Coronary artery (tissue), 2 donors: ENCODE data around the gene DHDH.
A peak's percentile ranks its signal among the peaks of the same experiment; 100 is the strongest.

Experiments
- DNase-seq: peaks from one replicate; pipeline ENCODE4 v3.0.0-alpha.2; 2017; ENCODE audit warnings: low spot score
- H3K27ac ChIP-seq, 2 donors: fragments of 200-600 bp; sonication (generic); one replicate each; pipeline ENCODE4 v1.5.1; 2016 to 2019
- H3K4me3 ChIP-seq: fragments of 200-600 bp; sonication (generic); 2 replicates; pipeline ENCODE4 v1.5.1; 2016; ENCODE audit warnings: mild to moderate bottlenecking, moderate library complexity
- TF ChIP-seq, protein P1 (sequence below): fragments of 200-600 bp; sonication (generic); IDR thresholded peaks from one replicate; pipeline ENCODE4 v1.5.1; 2019; ENCODE audit warnings: antibody characterized with exemption

DHDH gene

DNA sequence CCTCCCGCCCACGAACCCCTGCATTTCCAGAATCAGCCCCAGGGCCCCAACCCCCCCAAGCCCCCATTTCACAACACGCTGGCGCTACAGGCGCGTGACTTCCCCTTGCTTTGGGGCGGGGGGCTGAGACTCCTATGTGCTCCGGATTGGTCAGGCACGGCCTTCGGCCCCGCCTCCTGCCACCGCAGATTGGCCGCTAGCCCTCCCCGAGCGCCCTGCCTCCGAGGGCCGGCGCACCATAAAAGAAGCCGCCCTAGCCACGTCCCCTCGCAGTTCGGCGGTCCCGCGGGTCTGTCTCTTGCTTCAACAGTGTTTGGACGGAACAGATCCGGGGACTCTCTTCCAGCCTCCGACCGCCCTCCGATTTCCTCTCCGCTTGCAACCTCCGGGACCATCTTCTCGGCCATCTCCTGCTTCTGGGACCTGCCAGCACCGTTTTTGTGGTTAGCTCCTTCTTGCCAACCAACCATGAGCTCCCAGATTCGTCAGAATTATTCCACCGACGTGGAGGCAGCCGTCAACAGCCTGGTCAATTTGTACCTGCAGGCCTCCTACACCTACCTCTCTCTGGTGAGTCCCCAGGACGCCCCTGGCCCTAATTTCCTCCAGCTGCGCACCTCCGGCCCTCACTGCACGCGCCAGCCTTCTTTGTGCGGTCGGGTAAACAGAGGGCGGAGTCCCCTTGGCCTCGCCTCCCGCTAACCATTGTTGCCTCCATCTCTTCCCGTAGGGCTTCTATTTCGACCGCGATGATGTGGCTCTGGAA, 31.7 kb downstream of the DHDH start, which contains the start of gene FTL:
TSS of gene FTL (plus strand) at position 270 of the 766 bp plus-strand sequence. CDS start at position 469, 199 bp downstream.
- peak within 1 kb of the TSS; percentile 93 to 94 for H3K27ac ChIP-seq
- H3K4me3 ChIP-seq: peak within 1 kb of the TSS; percentile 87
- TF ChIP-seq, protein P1, sequence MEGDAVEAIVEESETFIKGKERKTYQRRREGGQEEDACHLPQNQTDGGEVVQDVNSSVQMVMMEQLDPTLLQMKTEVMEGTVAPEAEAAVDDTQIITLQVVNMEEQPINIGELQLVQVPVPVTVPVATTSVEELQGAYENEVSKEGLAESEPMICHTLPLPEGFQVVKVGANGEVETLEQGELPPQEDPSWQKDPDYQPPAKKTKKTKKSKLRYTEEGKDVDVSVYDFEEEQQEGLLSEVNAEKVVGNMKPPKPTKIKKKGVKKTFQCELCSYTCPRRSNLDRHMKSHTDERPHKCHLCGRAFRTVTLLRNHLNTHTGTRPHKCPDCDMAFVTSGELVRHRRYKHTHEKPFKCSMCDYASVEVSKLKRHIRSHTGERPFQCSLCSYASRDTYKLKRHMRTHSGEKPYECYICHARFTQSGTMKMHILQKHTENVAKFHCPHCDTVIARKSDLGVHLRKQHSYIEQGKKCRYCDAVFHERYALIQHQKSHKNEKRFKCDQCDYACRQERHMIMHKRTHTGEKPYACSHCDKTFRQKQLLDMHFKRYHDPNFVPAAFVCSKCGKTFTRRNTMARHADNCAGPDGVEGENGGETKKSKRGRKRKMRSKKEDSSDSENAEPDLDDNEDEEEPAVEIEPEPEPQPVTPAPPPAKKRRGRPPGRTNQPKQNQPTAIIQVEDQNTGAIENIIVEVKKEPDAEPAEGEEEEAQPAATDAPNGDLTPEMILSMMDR: no peak
- peak; percentile 99 for DNase-seq

DNA sequence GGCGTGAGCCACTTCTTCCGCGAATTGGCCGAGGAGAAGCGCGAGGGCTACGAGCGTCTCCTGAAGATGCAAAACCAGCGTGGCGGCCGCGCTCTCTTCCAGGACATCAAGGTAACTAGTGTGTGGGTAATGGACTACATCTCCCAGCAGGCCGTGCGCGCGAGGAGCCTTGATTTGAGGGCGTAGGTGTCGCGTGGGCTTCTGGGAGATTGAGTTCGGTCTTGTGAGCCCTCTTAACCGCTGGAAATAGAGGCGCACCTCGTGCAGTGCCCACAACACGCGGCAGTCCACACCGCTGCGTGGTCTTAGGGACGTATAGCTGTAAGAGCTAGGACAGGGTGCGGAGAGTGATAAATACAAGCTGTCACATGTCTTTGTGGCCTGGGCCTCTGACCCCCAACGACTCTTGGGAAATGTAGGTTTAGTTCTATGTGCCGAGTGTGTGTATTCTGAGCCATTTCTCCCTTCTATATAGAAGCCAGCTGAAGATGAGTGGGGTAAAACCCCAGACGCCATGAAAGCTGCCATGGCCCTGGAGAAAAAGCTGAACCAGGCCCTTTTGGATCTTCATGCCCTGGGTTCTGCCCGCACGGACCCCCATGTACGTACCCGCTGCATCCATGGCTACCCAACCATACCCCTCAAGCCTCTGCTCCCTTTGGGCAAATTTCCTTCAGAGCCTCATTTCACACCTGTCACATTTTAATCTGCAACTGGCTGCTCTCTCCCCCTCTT, 32.5 kb downstream of the DHDH start:
- Histone ChIP-seq H3K27ac (peak overlapping the region; percentile 93 to 94), H3K4me3 (peak overlapping the region; percentile 87)
- TF ChIP-seq, protein P1: no peak
- DNase-seq: peak; percentile 92

DNA sequence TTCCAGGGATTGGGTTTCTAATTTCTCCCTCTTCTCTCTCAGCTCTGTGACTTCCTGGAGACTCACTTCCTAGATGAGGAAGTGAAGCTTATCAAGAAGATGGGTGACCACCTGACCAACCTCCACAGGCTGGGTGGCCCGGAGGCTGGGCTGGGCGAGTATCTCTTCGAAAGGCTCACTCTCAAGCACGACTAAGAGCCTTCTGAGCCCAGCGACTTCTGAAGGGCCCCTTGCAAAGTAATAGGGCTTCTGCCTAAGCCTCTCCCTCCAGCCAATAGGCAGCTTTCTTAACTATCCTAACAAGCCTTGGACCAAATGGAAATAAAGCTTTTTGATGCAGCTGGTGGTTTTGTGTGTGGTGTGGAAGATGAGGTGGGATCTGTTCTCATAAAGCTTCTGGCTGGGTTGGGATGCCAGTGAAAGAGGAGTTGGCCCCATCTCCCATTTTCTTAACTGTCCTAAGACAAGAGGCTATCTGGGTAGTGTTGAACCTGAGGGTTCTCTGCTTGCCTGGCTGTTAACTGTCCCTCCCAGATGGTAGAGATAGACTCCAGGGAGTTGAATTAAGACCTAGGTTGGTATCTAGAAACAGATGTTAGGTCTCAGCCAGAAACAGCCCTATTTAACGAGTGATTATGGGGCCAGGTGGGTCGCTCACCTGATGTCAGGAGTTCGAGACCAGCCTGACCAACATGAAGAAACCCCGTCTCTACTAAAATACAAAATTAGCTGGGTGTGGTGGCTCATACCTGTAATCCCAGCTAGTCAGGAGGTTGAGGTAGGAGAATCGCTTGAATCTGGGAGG, 33.2 kb downstream of the DHDH start:
- Histone ChIP-seq H3K4me3 (peak overlapping the region; percentile 87), H3K27ac (peak overlapping the region; percentile 93 to 94)
- TF ChIP-seq, protein P1: no peak
- no peak for DNase-seq

DNA sequence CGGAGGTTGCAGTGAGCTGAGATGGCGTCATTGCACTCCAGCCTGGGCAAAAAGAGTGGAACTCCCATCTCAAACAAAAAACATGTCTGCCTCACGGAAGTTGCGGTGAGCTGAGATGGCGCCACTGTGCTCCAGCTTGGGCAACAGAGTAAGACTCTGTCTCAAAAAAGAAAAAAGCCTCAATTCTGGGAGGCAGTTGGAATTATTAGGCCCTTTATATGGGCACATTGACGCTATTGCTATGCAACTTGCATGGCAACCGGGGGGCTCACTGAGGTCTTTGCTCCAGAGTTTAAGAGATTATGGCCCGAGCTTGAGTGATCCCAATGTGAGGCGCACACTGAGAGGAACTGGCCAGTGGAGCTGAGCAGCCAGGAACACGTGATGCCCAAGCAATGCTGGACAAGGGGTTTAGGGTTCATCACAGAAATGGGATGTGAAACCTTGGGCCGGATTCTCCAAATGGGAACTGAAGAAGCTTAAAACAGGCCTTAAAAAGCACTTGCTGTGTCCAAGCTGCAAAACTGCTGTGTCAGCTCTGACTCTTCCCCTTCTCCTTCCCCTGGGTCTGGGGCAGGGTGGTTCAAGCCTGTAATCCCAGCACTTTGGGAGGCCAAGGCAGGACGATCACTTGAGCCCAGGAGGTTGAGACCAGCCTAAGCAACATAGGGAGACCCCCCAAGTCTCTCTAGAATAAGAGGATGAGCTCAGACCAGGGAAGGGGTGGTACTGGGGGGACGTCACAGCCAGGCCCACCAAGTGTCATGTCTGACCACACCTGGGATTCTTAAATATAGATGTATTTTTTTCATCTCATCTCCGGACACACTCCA, 34.1 kb downstream of the DHDH start:
- H3K4me3 ChIP-seq: peak overlapping the region; percentile 87
- peak overlapping the region; percentile 93 to 94 for H3K27ac ChIP-seq
- TF ChIP-seq, protein P1: no peak
- no peak for DNase-seq

GRCh38 chr19:48968179-48968661, 34.7 kb downstream of the DHDH start:
- no peak overlapping the region for H3K4me3 ChIP-seq
- TF ChIP-seq, protein P1: no peak
- no peak for DNase-seq
- H3K27ac ChIP-seq: peak overlapping the region in 1 of 2 donors; percentile 93

DNA sequence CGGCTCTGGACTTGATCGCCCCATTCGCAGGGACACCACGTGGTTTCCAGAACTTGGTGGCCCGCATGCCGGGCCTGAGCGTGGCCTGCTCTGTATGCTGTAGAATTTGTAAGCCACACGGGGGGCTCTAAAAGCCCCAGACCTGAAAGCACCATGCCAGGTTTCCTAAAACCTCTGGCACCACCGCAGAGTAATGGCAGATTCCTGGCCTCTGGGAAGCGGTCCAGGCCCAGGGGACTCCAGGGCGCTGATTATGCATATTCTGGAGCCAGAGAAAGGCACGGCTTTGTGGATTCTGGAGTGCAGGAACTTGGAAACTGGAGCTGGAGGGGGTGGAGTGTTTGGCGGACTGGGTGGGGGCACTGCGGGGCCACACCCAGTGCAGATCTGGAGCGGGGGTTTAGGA, 35.3 kb downstream of the DHDH start:
- Histone ChIP-seq H3K27ac (peak overlapping the region in 1 of 2 donors; percentile 93), H3K4me3 (no peak overlapping the region)
- DNase-seq: no peak
- TF ChIP-seq, protein P1: no peak
